ENCODE measurements around the gene TRIM40. TPM values are rescaled to one million over a fixed set of nuclear protein-coding genes. Genes with fewer than 3 reads are reported as not detected.

The TRIM40 gene
- total and polyA plus RNA-seq, 9 donors: not detected

DNA sequence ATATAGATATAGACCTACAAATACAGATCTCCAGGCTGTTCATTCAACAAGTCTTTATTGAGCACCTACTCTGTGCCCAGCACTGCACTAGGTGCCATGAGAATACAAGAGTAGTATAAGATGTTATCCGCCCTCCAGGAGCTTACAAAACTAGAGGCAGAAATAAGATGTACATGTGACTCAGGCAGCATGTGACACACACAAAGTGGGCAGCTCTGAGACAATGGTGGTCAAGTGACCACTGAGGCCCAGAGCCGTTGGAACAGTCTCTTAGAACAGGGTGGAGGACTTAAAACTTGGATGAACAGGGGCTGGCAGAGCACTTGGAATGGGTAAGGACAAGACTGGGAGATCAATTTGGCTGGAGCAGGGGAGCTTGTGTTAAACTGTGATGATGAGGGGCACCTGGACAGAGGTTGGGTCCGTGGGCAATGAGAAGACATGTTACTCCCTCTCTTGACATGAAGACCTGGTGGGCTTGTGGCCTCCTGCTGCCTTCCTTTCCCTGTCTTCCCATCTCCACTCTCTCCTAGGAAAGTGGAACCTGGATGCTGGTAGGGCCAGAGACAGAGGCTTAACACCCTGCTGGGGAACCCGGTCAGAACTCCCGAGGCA is 48.6 kb downstream of the TRIM40 start:
- H3K4me1 ChIP-seq (ENCODE audit: insufficient read depth): no peaks in the 10 kb centered on the region
- intact Hi-C loops (cut with DNase I): no loop called here
- WGBS, 3 donors: 88 to 93% (median 92%) methylated on average over 5 of the region's 5 CpGs

DNA sequence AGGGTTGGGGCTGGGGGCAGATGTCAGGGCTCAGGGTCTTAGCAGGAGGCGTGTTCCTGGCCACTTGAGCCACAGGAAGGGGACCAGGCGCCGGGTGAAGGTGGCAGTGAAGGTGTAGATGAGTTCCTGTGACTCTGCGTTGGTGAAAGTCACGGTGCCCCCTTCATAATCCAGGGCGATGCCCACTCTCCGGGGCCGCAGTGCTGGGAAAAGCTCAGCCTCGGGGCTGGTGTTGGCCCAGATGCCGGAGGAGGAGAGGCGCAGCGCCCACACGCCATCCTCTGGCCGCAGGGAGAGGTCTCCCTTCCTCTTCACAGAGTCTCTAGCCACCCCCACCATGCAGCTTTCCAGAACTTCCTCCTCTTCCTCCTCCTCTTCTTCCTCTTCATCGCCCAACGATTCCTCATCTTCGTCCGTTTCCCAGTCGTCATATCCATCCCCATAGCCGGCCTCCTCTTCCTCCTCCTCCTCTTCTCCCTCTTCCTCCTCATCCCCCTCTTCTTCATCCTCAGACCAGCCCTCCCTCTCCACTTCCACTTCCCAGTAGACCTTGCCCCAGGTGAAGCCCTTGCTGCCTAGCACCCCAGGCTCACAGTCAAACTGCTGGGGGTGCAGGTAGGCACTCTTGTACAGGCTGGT is 50.0 kb downstream of the TRIM40 start:
- TF ChIP-seq EP300 (IDR thresholded peaks at IDR 0.05) (no peak), POLR2A (IDR thresholded peaks at IDR 0.05) (no peak)
- TF ChIP-seq, protein P1, sequence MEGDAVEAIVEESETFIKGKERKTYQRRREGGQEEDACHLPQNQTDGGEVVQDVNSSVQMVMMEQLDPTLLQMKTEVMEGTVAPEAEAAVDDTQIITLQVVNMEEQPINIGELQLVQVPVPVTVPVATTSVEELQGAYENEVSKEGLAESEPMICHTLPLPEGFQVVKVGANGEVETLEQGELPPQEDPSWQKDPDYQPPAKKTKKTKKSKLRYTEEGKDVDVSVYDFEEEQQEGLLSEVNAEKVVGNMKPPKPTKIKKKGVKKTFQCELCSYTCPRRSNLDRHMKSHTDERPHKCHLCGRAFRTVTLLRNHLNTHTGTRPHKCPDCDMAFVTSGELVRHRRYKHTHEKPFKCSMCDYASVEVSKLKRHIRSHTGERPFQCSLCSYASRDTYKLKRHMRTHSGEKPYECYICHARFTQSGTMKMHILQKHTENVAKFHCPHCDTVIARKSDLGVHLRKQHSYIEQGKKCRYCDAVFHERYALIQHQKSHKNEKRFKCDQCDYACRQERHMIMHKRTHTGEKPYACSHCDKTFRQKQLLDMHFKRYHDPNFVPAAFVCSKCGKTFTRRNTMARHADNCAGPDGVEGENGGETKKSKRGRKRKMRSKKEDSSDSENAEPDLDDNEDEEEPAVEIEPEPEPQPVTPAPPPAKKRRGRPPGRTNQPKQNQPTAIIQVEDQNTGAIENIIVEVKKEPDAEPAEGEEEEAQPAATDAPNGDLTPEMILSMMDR (IDR thresholded peaks at IDR 0.05): no peak
- Histone ChIP-seq H3K36me3 (no peaks in the 10 kb centered on the region), H3K9me3 (no peaks in the 10 kb centered on the region), H3K4me3 (no peak overlapping the region), H3K27ac (no peak overlapping the region), H3K27me3 (no peaks in the 10 kb centered on the region), H3K4me1 (ENCODE audit: insufficient read depth) (no peaks in the 10 kb centered on the region)
- intact Hi-C loops (cut with DNase I): no loop called here
- 93 to 94% (median 93%) methylated on average over 20 of the region's 20 CpGs for WGBS, 3 donors
- DNase-seq: no peak

More for the DNA sequence above, 48.6 kb downstream of the TRIM40 start:
- TF ChIP-seq POLR2A (IDR thresholded peaks at IDR 0.05): no peak
- TF ChIP-seq, protein P1 (IDR thresholded peaks at IDR 0.05): no peak
- TF ChIP-seq EP300 (IDR thresholded peaks at IDR 0.05): no peak
- no peak for DNase-seq
- H3K36me3 ChIP-seq: no peaks in the 10 kb centered on the region
- no peak overlapping the region for H3K4me3 ChIP-seq
- H3K9me3 ChIP-seq: no peaks in the 10 kb centered on the region
- no peak overlapping the region for H3K27ac ChIP-seq
- H3K27me3 ChIP-seq: no peaks in the 10 kb centered on the region

DNA sequence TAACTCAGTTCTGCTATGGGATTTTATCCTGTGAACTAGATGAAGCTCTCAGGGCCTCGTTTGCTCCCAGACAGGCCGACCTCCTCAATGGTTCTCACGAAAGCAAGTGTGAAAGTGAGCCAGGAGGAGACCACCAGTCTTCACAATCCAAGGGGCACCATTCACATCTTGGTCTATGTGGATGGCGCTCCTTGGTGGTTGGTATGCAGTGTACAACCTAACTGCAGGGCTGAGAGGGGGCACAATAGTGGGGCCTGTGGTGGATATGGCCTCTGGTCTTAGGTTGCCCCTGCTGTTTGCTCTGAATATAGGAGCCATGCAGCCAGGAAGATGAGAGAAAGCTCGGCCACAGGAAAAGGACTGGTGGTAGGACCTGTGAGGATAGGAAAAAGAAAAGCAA is 52.6 kb downstream of the TRIM40 start:
- no peaks in the 10 kb centered on the region for H3K27me3 ChIP-seq
- TF ChIP-seq EP300 (IDR thresholded peaks at IDR 0.05): no peak
- no peak for TF ChIP-seq POLR2A (IDR thresholded peaks at IDR 0.05)
- TF ChIP-seq, protein P1 (IDR thresholded peaks at IDR 0.05): no peak
- H3K4me1 ChIP-seq (ENCODE audit: insufficient read depth): no peaks in the 10 kb centered on the region
- WGBS, 3 donors: 92% methylated on average over 5 of the region's 5 CpGs
- no peaks in the 10 kb centered on the region for H3K36me3 ChIP-seq
- DNase-seq: no peak
- intact Hi-C loops (cut with DNase I): no loop called here
- H3K27ac ChIP-seq: no peak overlapping the region
- no peak overlapping the region for H3K4me3 ChIP-seq
- no peaks in the 10 kb centered on the region for H3K9me3 ChIP-seq

DNA sequence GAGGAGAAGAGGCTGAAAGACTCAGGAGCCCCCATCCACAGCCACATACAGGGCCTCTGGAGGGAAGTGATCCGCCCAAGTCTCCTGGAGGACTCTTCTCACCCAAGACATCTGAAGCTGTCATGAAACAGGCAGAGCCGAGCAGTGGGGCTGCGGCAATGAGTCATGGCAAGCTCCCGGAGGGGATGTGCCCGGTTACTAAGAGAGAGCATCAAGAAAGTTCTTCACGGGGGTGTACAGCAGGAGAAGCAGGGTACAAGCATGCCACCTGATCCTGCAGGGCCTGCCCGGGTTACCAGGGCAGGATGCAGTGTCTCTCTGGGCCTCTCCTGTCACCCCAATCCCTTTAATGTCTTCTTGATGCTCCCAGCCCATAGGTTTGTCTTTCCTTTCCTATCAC is 56.1 kb downstream of the TRIM40 start:
- intact Hi-C loops (cut with DNase I): no loop called here
- TF ChIP-seq POLR2A (IDR thresholded peaks at IDR 0.05) (no peak), EP300 (IDR thresholded peaks at IDR 0.05) (no peak)
- TF ChIP-seq, protein P1 (IDR thresholded peaks at IDR 0.05): no peak
- 90 to 92% (median 90%) methylated on average over 7 of the region's 7 CpGs for WGBS, 3 donors
- no peaks in the 10 kb centered on the region for H3K4me1 ChIP-seq (ENCODE audit: insufficient read depth)
- no peaks in the 10 kb centered on the region for H3K9me3 ChIP-seq
- no peak overlapping the region for H3K27ac ChIP-seq
- H3K36me3 ChIP-seq: no peaks in the 10 kb centered on the region
- no peak overlapping the region for H3K4me3 ChIP-seq
- DNase-seq: no peak
- H3K27me3 ChIP-seq: no peaks in the 10 kb centered on the region
